Testis (tissue), 2 donors: Measurements from ENCODE around the gene SLC28A1.

ENCODE experiments used
- CTCF ChIP-seq, 3 experiments: fragments of 450-650 bp in 2 of 3; fragments of 200-600 bp in 1 of 3; sonication (generic) in 1 of 3; IDR thresholded peaks; one replicate each; pipeline ENCODE4 v1.5.1; 2016 to 2019; ENCODE audit warnings: antibody characterized with exemption in 3 of 3, mild to moderate bottlenecking in 2 of 3, moderate library complexity in 1 of 3
- POLR2A ChIP-seq: fragments of 450-650 bp; IDR thresholded peaks from one replicate; pipeline ENCODE4 v1.6.1; 2017; ENCODE audit warnings: antibody characterized with exemption, mild to moderate bottlenecking, moderate library complexity

- TF ChIP-seq CTCF (IDR thresholded peaks at IDR 0.05) (no peak), POLR2A (no peak)
Observed at GRCh38 chr15:84840255-84840654, 44.2 kb upstream of the SLC28A1 start.
